H1 (cell line): ENCODE data around the gene ZNF292. TPM values are rescaled to one million over a fixed set of nuclear protein-coding genes. Genes with fewer than 3 reads are reported as not detected.

ENCODE experiments used
- CTCF ChIA-PET: fragments of 300-600 bp; sonication (Branson Sonifier 250); formaldehyde crosslinking; loops from one replicate; lab custom pipeline; 2021; ENCODE audit not compliant: partially characterized antibody; lab: Charles Lee
- POLR2A ChIA-PET: fragments of 300-600 bp; sonication (Branson Sonifier 250); formaldehyde crosslinking; loops from one replicate; lab custom pipeline; 2021; ENCODE audit warnings: inconsistent platforms; ENCODE audit not compliant: partially characterized antibody; lab: Charles Lee
- DNase-seq, 2 experiments: peaks; one replicate each; pipeline versions ENCODE4 v3.0.0 to v3.0.0-alpha.2; 2010 to 2022; ENCODE audit warnings: low spot score in 2 of 2, low read depth in 1 of 2, mixed read lengths in 1 of 2
- FAIRE-seq: peaks from 2 replicates; lab custom pipeline; 2011; peaks lifted over from hg19 to GRCh38; lab: Jason Lieb, UNC
- H2AFZ ChIP-seq: 2 replicates; pipeline ENCODE4 v1.8.1; 2012; ENCODE audit warnings: low read length, inconsistent platforms
- H2AK5ac ChIP-seq: 2 replicates; pipeline ENCODE4 v1.6.1; 2013; ENCODE audit warnings: low read depth, low read length
- H2BK120ac ChIP-seq: replicated peaks from 2 replicates; pipeline ENCODE3; 2013; ENCODE audit warnings: low read depth, low read length, inconsistent platforms
- H2BK12ac ChIP-seq: 2 replicates; pipeline ENCODE4 v1.6.1; 2013; ENCODE audit warnings: low read depth, low read length
- H2BK15ac ChIP-seq: 2 replicates; pipeline ENCODE4 v1.6.1; 2013; ENCODE audit warnings: low read length
- H2BK20ac ChIP-seq: 2 replicates; pipeline ENCODE4 v1.6.1; 2013; ENCODE audit warnings: low read length
- H2BK5ac ChIP-seq: 2 replicates; pipeline ENCODE4 v1.6.1; 2013; ENCODE audit warnings: low read depth, low read length
- H3K14ac ChIP-seq: 2 replicates; pipeline ENCODE4 v1.6.1; 2013; ENCODE audit warnings: inconsistent platforms; ENCODE audit not compliant: insufficient read length
- H3K18ac ChIP-seq: 2 replicates; pipeline ENCODE4 v1.6.1; 2013; ENCODE audit warnings: low read length; ENCODE audit errors: extremely low read depth
- H3K23ac ChIP-seq: 2 replicates; pipeline ENCODE4 v1.6.1; 2013; ENCODE audit warnings: inconsistent platforms; ENCODE audit not compliant: insufficient read length
- H3K23me2 ChIP-seq: 2 replicates; pipeline ENCODE4 v1.6.1; 2013; ENCODE audit warnings: low read depth, low read length
- H3K27ac ChIP-seq: 2 replicates; pipeline ENCODE4 v1.6.1; 2011; ENCODE audit warnings: low read depth, low read length, inconsistent platforms
- H3K27me3 ChIP-seq, 4 experiments: replicated peaks in 1 of 4; 1 replicate in 1 of 4; 2 replicates in 3 of 4; pipeline versions ENCODE4 v1.6.1 to v1.8.1; 2011 to 2013; ENCODE audit warnings: low read length in 3 of 4, mild to moderate bottlenecking in 3 of 4, inconsistent platforms in 2 of 4, mixed read lengths in 2 of 4, moderate library complexity in 1 of 4; ENCODE audit not compliant: control insufficient read depth in 3 of 4, insufficient read depth in 3 of 4; ENCODE audit errors: extremely low read depth in 1 of 4
- H3K36me3 ChIP-seq, 4 experiments: 2 replicates each; pipeline versions ENCODE4 v1.6.1 to v1.8.1; 2011 to 2013; ENCODE audit warnings: mild to moderate bottlenecking in 4 of 4, low read length in 3 of 4, moderate library complexity in 2 of 4, control low read depth in 1 of 4, inconsistent platforms in 1 of 4; ENCODE audit not compliant: insufficient read depth in 4 of 4, control insufficient read depth in 2 of 4
- H3K4ac ChIP-seq: replicated peaks from 2 replicates; pipeline ENCODE3; 2013; ENCODE audit warnings: low read length, low read depth, mixed read lengths, inconsistent platforms; ENCODE audit not compliant: insufficient read length
- H3K4me1 ChIP-seq, 4 experiments: replicated peaks in 1 of 4; 1 replicate in 1 of 4; 2 replicates in 3 of 4; pipeline versions ENCODE4 v1.6.1 to v1.8.1; 2011 to 2013; ENCODE audit warnings: low read length in 3 of 4, inconsistent platforms in 2 of 4, mixed read lengths in 1 of 4; ENCODE audit not compliant: insufficient read depth in 4 of 4, control insufficient read depth in 3 of 4
- H3K4me2 ChIP-seq, 2 experiments: 2 replicates each; pipeline versions ENCODE4 v1.6.1 to v1.8.1; 2011 to 2013; ENCODE audit warnings: low read depth in 2 of 2, low read length in 2 of 2, control low read depth in 1 of 2, inconsistent platforms in 1 of 2, mild to moderate bottlenecking in 1 of 2; ENCODE audit not compliant: insufficient read depth in 1 of 2
- H3K4me3 ChIP-seq, 4 experiments: fragments of 200-600, 300-600 bp in 1 of 4; sonication (generic), shearing (Covaris generic), sonication (Bioruptor Twin) in 1 of 4; 2 replicates each; pipeline versions ENCODE4 v1.5.1 to v1.8.1; 2011 to 2016; ENCODE audit warnings: low read length in 4 of 4, low read depth in 3 of 4, control low read depth in 2 of 4, inconsistent platforms in 2 of 4, mild to moderate bottlenecking in 2 of 4, mixed read lengths in 1 of 4, moderate library complexity in 1 of 4; ENCODE audit not compliant: insufficient read depth in 2 of 4; ENCODE audit errors: extremely low read depth in 1 of 4
- H3K56ac ChIP-seq: replicated peaks from 2 replicates; pipeline ENCODE3; 2013; ENCODE audit warnings: low read depth, mild to moderate bottlenecking, mixed read lengths, low read length, inconsistent platforms; ENCODE audit not compliant: insufficient read length
- H3K79me1 ChIP-seq: 2 replicates; pipeline ENCODE4 v1.6.1; 2013; ENCODE audit warnings: low read depth, low read length, control low read depth
- H3K79me2 ChIP-seq, 2 experiments: 2 replicates each; pipeline versions ENCODE4 v1.6.1 to v1.8.1; 2012 to 2013; ENCODE audit warnings: low read length in 2 of 2, mild to moderate bottlenecking in 2 of 2, inconsistent platforms in 1 of 2; ENCODE audit not compliant: insufficient read depth in 2 of 2, control insufficient read depth in 1 of 2
- H3K9ac ChIP-seq, 4 experiments: replicated peaks in 1 of 4; 1 replicate in 1 of 4; 2 replicates in 3 of 4; pipeline versions ENCODE4 v1.6.1 to v1.8.1; 2011 to 2013; ENCODE audit warnings: low read depth in 3 of 4, low read length in 3 of 4, control low read depth in 2 of 4, mild to moderate bottlenecking in 2 of 4, moderate library complexity in 2 of 4, inconsistent platforms in 1 of 4; ENCODE audit errors: extremely low read depth in 1 of 4
- H3K9me3 ChIP-seq, 2 experiments: 2 replicates each; pipeline versions ENCODE4 v1.6.1 to v1.8.1; 2012 to 2013; ENCODE audit warnings: mild to moderate bottlenecking in 2 of 2, moderate library complexity in 2 of 2, control low read depth in 1 of 2, inconsistent platforms in 1 of 2, low read depth in 1 of 2, low read length in 1 of 2, mixed read lengths in 1 of 2; ENCODE audit not compliant: insufficient read depth in 2 of 2
- H4K20me1 ChIP-seq, 2 experiments: replicated peaks in 1 of 2; 2 replicates each; pipeline versions ENCODE3 to v1.8.1; 2011 to 2013; ENCODE audit warnings: inconsistent platforms in 2 of 2, low read length in 2 of 2, mild to moderate bottlenecking in 1 of 2; ENCODE audit not compliant: insufficient read depth in 2 of 2, control insufficient read depth in 1 of 2
- H4K5ac ChIP-seq: 2 replicates; pipeline ENCODE4 v1.6.1; 2013; ENCODE audit warnings: low read length, low read depth, mixed read lengths, inconsistent platforms; ENCODE audit not compliant: insufficient read length
- H4K8ac ChIP-seq: 2 replicates; pipeline ENCODE4 v1.8.0; 2013; ENCODE audit warnings: mild to moderate bottlenecking, moderate library complexity, low read length, inconsistent platforms; ENCODE audit not compliant: insufficient read depth; ENCODE audit errors: extremely low read depth
- H4K91ac ChIP-seq: replicated peaks from 2 replicates; pipeline ENCODE3; 2013; ENCODE audit warnings: low read length, mixed read lengths, inconsistent platforms; ENCODE audit not compliant: insufficient read length
- BRCA1 ChIP-seq: IDR thresholded peaks from 2 replicates; pipeline ENCODE4 v1.6.1; 2012; ENCODE audit warnings: low read depth, low read length, improper control_type of control experiment
- CBX5 ChIP-seq: fragments of 300-800, 300-1000 bp; sonication (generic); IDR thresholded peaks from 2 replicates; pipeline ENCODE4 v1.7.1; 2016; ENCODE audit warnings: antibody characterized with exemption, low read length, low read depth
- EZH2 ChIP-seq: fragments of 200-600 bp; sonication (generic); IDR thresholded peaks from 2 replicates; pipeline ENCODE4 v1.7.1; 2012; ENCODE audit warnings: low read depth, mild to moderate bottlenecking, moderate library complexity, low read length, inconsistent platforms; ENCODE audit not compliant: severe bottlenecking
- FOSL1 ChIP-seq: IDR thresholded peaks from 2 replicates; pipeline ENCODE4 v1.6.1; 2011; ENCODE audit warnings: mild to moderate bottlenecking, low read depth, low read length, moderate library complexity; ENCODE audit not compliant: insufficient read depth
- JUND ChIP-seq: IDR thresholded peaks from 2 replicates; pipeline ENCODE4 v1.6.1; 2011; ENCODE audit warnings: mild to moderate bottlenecking, improper control_type of control experiment, low read length
- PHF8 ChIP-seq: fragments of 200-600 bp; sonication (generic); conservative IDR thresholded peaks from 2 replicates; pipeline ENCODE4 v1.7.1; 2012; ENCODE audit warnings: low read depth, mild to moderate bottlenecking, inconsistent platforms, low read length, moderate library complexity
- POLR2AphosphoS5 ChIP-seq: IDR thresholded peaks from 2 replicates; pipeline ENCODE4 v1.6.1; 2011; ENCODE audit warnings: low read depth, low read length
- WGBS, 2 experiments: shearing (Covaris generic) in 1 of 2; methylation state at CpG; one replicate each; pipeline versions ENCODE4 v1.1.6 to v1.1.7; 2013 to 2015; ENCODE audit warnings: low lambda C conversion rate in 2 of 2, mixed read lengths in 2 of 2, inconsistent platforms in 1 of 2, low coverage in 1 of 2, missing lambda C conversion rate in 1 of 2; ENCODE audit not compliant: insufficient replicate concordance in 2 of 2, insufficient coverage in 1 of 2, insufficient read length in 1 of 2; ENCODE audit errors: extremely low coverage in 1 of 2, missing lambda C conversion rate in 1 of 2; 5-methylcytosine and 5-hydroxymethylcytosine counted together
- polyA plus RNA-seq, 7 experiments: library from polyadenylated mRNA; depleted of rRNA in 3 of 7; stranded (reverse) in 5 of 7; unstranded in 2 of 7; fragments of >200 nt in 5 of 7; fragments of 200-250 nt in 2 of 7; gene quantifications; 1 replicate in 5 of 7; 2 replicates in 1 of 7; 4 replicates in 1 of 7; pipeline versions ENCODE4 v1.2.1 to v1.2.3, GENCODE V29; 2011 to 2013; ENCODE audit warnings: missing spikeins in 2 of 7, mixed read lengths in 2 of 7
- total RNA-seq: library from RNA; stranded (reverse); fragmentation: NEBNext Ultra II Directional; extraction: Animal tissue kit (Norgen Biotek cat#: 25700); gene quantifications from 2 replicates; pipeline ENCODE4 v1.2.1, GENCODE V29; 2021
- TF ChIP-seq, protein P1 (sequence below): IDR thresholded peaks from 2 replicates; pipeline ENCODE4 v1.6.1; 2011; ENCODE audit warnings: low read depth, mild to moderate bottlenecking, low read length; ENCODE audit not compliant: insufficient read depth
- TF ChIP-seq, protein P2 (sequence below): IDR thresholded peaks from 2 replicates; pipeline ENCODE4 v1.6.1; 2012; ENCODE audit warnings: inconsistent platforms
- TF ChIP-seq, protein P3 (sequence below): IDR thresholded peaks from 2 replicates; pipeline ENCODE4 v1.6.1; 2012; ENCODE audit warnings: inconsistent platforms

ZNF292 gene
- total and polyA plus RNA-seq, 2 of the 8 experiments (the other 6 are each of a cell fraction or from before 2014, with no cell fraction given), result 6.8 to 44.2 TPM

GRCh38 chr6:87118054-87118453, 37.3 kb upstream of the ZNF292 start:
- no peak for TF ChIP-seq PHF8
- TF ChIP-seq BRCA1, result no peak
- no peak for TF ChIP-seq EZH2
- TF ChIP-seq, protein P1, sequence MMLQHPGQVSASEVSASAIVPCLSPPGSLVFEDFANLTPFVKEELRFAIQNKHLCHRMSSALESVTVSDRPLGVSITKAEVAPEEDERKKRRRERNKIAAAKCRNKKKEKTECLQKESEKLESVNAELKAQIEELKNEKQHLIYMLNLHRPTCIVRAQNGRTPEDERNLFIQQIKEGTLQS, result no peak
- TF ChIP-seq, protein P2, sequence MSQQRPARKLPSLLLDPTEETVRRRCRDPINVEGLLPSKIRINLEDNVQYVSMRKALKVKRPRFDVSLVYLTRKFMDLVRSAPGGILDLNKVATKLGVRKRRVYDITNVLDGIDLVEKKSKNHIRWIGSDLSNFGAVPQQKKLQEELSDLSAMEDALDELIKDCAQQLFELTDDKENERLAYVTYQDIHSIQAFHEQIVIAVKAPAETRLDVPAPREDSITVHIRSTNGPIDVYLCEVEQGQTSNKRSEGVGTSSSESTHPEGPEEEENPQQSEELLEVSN, result no peak
- TF ChIP-seq, protein P3, sequence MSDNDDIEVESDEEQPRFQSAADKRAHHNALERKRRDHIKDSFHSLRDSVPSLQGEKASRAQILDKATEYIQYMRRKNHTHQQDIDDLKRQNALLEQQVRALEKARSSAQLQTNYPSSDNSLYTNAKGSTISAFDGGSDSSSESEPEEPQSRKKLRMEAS, result no peak
- TF ChIP-seq FOSL1, result no peak
- TF ChIP-seq CBX5, result no peak
- TF ChIP-seq JUND, result no peak
- TF ChIP-seq POLR2AphosphoS5, result no peak
- Histone ChIP-seq H4K5ac (no peak overlapping the region), H3K14ac (no peak overlapping the region), H2BK120ac (no peak overlapping the region), H3K4me2 (no peak overlapping the region), H3K4ac (no peak overlapping the region), H2BK12ac (no peak overlapping the region), H2AK5ac (no peak overlapping the region), H3K27ac (no peak overlapping the region), H2BK15ac (no peak overlapping the region), H3K18ac (no peak overlapping the region), H4K91ac (no peak overlapping the region), H4K8ac (no peak overlapping the region), H4K20me1 (no peaks in the 10 kb centered on the region), H3K27me3 (no peaks in the 10 kb centered on the region), H3K23ac (no peak overlapping the region), H3K79me1 (no peaks in the 10 kb centered on the region), H3K9me3 (0 out of 4 replicates have a peak, but pooled peaks cover 0 to 2% of the 10 kb centered on the region in 2 experiments), H3K4me3 (no peak overlapping the region), H3K36me3 (no peaks in the 10 kb centered on the region), H2BK20ac (no peak overlapping the region), H3K9ac (no peak overlapping the region), H2BK5ac (no peak overlapping the region), H2AFZ (no peak overlapping the region), H3K56ac (no peak overlapping the region), H3K23me2 (no peaks in the 10 kb centered on the region), H3K79me2 (no peaks in the 10 kb centered on the region), H3K4me1 (peaks cover 0 to 6% (median 2%) of the 10 kb centered on the region in 4 experiments; a peak in 2 of 7 replicates)
- ChIA-PET POLR2A (interaction anchor here (0.7 kb wide), 1 partner anchor 12 kb away, joined by 3 read pairs; no protein-coding TSS in a partner anchor), CTCF (interaction anchor here (1.1 kb wide), 1 partner anchor 39 kb away, joined by 3 read pairs; no protein-coding TSS in a partner anchor)
- DNase-seq (no peak), FAIRE-seq (no peak)
- 88% methylated on average over 4 of the region's 4 CpGs; no CpG with 5 or more reads in 1 of the 2 experiments for WGBS, 2 experiments
